A673 (cell line): ENCODE measurements around the gene P3H4. TPM values are rescaled to one million over a fixed set of nuclear protein-coding genes. Genes with fewer than 3 reads are reported as not detected.
"Not testable (repeated sequence)": the region's sequence is repeated elsewhere in the genome, so short reads cannot be mapped to it uniquely, and the experiment has no call there.

Source experiments
- BruUV-seq: library from RNA; stranded (reverse); fragments of 400-500 nt; replicated peaks from 2 replicates; lab custom pipeline; 2021; lab: Mats Ljungman, UMichigan
- CTCF ChIA-PET: fragments of 300-600 bp; sonication (Branson Sonifier 250); formaldehyde crosslinking; loops from one replicate; lab custom pipeline; 2022; ENCODE audit warnings: antibody characterized with exemption; lab: Charles Lee
- POLR2A ChIA-PET: fragments of 300-600 bp; sonication (Branson Sonifier 250); formaldehyde crosslinking; loops from one replicate; lab custom pipeline; 2022; ENCODE audit warnings: antibody characterized with exemption; ENCODE audit not compliant: low non-redundant PET; lab: Charles Lee
- DNase-seq: peaks from one replicate; pipeline ENCODE4 v3.0.0-alpha.2; 2015; ENCODE audit warnings: low spot score
- H3K27ac ChIP-seq: fragments of 200-600 bp; sonication (generic); 2 replicates; pipeline ENCODE4 v1.5.1; 2016; ENCODE audit warnings: mixed run types, low read depth, mild to moderate bottlenecking, mixed read lengths, antibody characterized with exemption, low read length; ENCODE audit not compliant: poor library complexity, severe bottlenecking
- H3K27me3 ChIP-seq: fragments of 200-600 bp; sonication (generic); replicated peaks from 2 replicates; pipeline ENCODE4 v1.6.1; 2017; ENCODE audit warnings: mixed run types, low read depth, mild to moderate bottlenecking, mixed read lengths, antibody characterized with exemption, low read length; ENCODE audit not compliant: insufficient read depth, poor library complexity
- H3K36me3 ChIP-seq: fragments of 200-600 bp; sonication (generic); 2 replicates; pipeline ENCODE4 v1.6.1; 2016; ENCODE audit warnings: mixed run types, mild to moderate bottlenecking, mixed read lengths, antibody characterized with exemption, low read length; ENCODE audit not compliant: insufficient read depth, poor library complexity, severe bottlenecking
- H3K4me1 ChIP-seq: fragments of 200-600 bp; sonication (generic); 2 replicates; pipeline ENCODE4 v1.6.1; 2017; ENCODE audit warnings: mixed run types, mild to moderate bottlenecking, mixed read lengths, antibody characterized with exemption, low read length; ENCODE audit not compliant: insufficient read depth, poor library complexity, severe bottlenecking
- H3K4me3 ChIP-seq: fragments of 200-600 bp; sonication (generic); 2 replicates; pipeline ENCODE4 v1.5.1; 2016; ENCODE audit warnings: low read depth, mixed run types, mild to moderate bottlenecking, mixed read lengths, low read length; ENCODE audit not compliant: poor library complexity, severe bottlenecking
- H3K9me3 ChIP-seq: fragments of 200-600 bp; sonication (generic); 2 replicates; pipeline ENCODE4 v1.6.1; 2016; ENCODE audit warnings: mixed run types, low read depth, mild to moderate bottlenecking, mixed read lengths, antibody characterized with exemption, low read length; ENCODE audit not compliant: poor library complexity, severe bottlenecking
- CTCF ChIP-seq: fragments of 300-800, 200-600 bp; sonication (generic); conservative IDR thresholded peaks from 2 replicates; pipeline ENCODE4 v1.5.1; 2017; ENCODE audit warnings: low read depth, mild to moderate bottlenecking, antibody characterized with exemption, low read length, moderate library complexity, mixed read lengths
- EZH2 ChIP-seq: fragments of 200-600 bp; sonication (generic); IDR thresholded peaks from 2 replicates; pipeline ENCODE4 v1.6.1; 2017; ENCODE audit warnings: borderline replicate concordance, low read depth, mild to moderate bottlenecking, mixed read lengths, antibody characterized with exemption, low read length; ENCODE audit not compliant: poor library complexity, severe bottlenecking
- intact Hi-C: fragments of 100-400 bp; cut with micrococcal nuclease; formaldehyde crosslinking; loops from one replicate; pipeline ENCODE4 v1.10.0; 2022; ENCODE audit not compliant: unreplicated experiment
- total RNA-seq: library from RNA; stranded (reverse); gene quantifications from 2 replicates; pipeline ENCODE4 v1.2.3, GENCODE V29; 2021

Gene P3H4
- total RNA-seq, 1 experiment from 2014 or later, result 5.9 TPM

GRCh38 chr17:41835214-41835799 lies 23.6 kb upstream of the P3H4 start:
- H3K4me3 ChIP-seq, result peak overlapping the region; percentile 74
- DNase-seq, result no peak
- peaks cover 3% of the 10 kb centered on the region for H3K36me3 ChIP-seq
- intact Hi-C loops, result no loop called here
- H3K9me3 ChIP-seq, result no peaks in the 10 kb centered on the region
- no TSS peak for BruUV-seq
- peak overlapping the region; percentile 71 for H3K27ac ChIP-seq
- CTCF ChIA-PET, result no interaction called here
- TF ChIP-seq EZH2, result no peak
- TF ChIP-seq CTCF, result no peak
- no peaks in the 10 kb centered on the region for H3K4me1 ChIP-seq
- POLR2A ChIA-PET, result no interaction called here
- no peaks in the 10 kb centered on the region for H3K27me3 ChIP-seq

GRCh38 chr17:41829961-41830360 lies 18.2 kb upstream of the P3H4 start:
- CTCF ChIA-PET, H3K27ac ChIP-seq, H3K9me3 ChIP-seq, DNase-seq, H3K4me3 ChIP-seq, H3K27me3 ChIP-seq, H3K4me1 ChIP-seq, intact Hi-C loops, POLR2A ChIA-PET, BruUV-seq: not testable (repeated sequence)
- H3K36me3 ChIP-seq, result peaks cover 15% of the 10 kb centered on the region

DNA sequence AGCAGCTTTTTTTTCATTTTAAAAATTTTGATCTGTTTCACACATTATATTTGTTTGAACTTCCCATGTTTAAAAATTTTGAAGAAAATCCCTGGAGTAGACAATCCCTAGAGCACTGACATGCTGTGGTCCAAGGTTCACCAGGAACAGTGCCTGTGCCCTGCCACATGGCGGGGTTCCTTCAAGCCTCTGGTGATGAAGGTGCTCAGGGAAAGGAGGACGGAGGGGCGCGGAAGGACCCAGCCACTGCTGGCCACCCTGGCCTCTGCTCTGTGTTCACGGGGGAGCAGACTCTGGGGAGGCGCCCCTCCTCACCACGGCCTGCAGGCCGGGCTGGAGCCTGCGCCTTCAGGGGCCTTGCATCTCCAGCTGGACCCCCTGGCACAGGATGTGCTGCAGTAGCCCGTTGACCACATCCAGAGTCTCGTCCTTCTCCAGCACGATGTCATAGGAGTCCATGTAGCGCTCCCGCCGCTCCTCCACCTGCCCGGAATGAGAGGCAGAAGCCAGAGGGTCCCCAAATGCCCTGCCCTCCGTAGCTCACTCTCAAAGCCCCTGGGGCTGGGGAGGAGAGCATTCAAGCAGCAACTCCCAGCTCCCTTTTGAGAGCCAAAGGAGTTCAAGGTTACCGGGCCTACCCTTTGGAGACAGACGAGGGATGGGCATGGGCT lies 13.6 kb upstream of the P3H4 start:
- no TSS peak for BruUV-seq
- Histone ChIP-seq H3K36me3 (peaks cover 12% of the 10 kb centered on the region), H3K27ac (no peak overlapping the region), H3K9me3 (no peaks in the 10 kb centered on the region), H3K4me1 (no peaks in the 10 kb centered on the region), H3K4me3 (no peak overlapping the region), H3K27me3 (no peaks in the 10 kb centered on the region)
- DNase-seq, result no peak
- intact Hi-C loops, result no loop called here
- TF ChIP-seq CTCF, result no peak
- no peak for TF ChIP-seq EZH2
- ChIA-PET CTCF (no interaction called here), POLR2A (no interaction called here)
